SU-DHL-6 (cell line): ENCODE data around the gene ACSS2.

Source experiments
- EZH2phosphoT487 ChIP-seq: fragments of 200-600 bp; sonication (generic), shearing (Covaris generic); conservative IDR thresholded peaks from 2 replicates; pipeline ENCODE4 v1.6.1; 2018; ENCODE audit warnings: mild to moderate bottlenecking, antibody characterized with exemption, low read length, moderate library complexity, mixed read lengths
- TF ChIP-seq, protein P1 (sequence below): fragments of 200-600 bp; sonication (generic); IDR thresholded peaks from one replicate; pipeline ENCODE4 v1.5.1; 2017; ENCODE audit warnings: antibody characterized with exemption, mild to moderate bottlenecking, low read length, moderate library complexity; ENCODE audit not compliant: insufficient read depth, poor library complexity, severe bottlenecking

DNA sequence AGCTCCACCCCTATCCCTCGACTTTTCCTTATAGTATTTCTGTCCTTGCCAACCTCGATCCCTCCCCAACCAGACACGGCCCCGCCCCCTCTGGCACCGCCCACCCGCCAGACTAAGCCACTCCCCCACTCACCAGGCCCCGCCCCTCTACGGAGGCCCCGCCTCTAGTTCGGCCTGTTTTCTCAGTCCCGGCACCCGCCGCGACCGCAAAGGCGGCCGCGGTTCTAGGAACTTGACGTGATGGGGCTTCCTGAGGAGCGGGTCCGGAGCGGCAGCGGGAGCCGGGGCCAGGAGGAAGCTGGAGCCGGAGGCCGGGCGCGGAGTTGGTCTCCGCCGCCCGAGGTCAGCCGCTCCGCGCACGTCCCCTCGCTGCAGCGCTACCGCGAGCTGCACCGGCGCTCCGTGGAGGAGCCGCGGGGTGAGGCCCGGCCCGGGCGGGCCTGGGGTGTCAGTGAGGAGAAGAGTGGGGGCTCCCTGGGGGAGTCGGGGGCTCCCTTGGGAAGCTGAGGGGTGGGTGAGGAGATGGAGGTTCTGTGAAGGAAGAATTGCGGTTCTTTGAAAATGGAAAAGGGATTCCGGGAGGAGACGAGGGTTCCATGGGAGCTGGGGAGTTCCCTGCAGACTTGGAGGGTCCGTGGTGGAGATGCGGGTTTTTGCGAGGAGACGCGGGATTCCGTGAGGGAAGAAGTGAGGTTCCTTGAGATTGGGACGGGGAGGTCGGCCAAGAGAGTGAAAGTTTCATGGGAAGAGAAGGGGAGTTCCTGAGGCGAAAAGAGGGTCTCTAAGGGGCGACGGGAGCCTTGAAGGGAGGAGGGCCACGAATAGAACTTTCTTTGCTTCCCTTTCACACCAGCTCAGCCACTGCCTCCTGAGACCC is at the start of gene ACSS2:
- TF ChIP-seq, protein P1, sequence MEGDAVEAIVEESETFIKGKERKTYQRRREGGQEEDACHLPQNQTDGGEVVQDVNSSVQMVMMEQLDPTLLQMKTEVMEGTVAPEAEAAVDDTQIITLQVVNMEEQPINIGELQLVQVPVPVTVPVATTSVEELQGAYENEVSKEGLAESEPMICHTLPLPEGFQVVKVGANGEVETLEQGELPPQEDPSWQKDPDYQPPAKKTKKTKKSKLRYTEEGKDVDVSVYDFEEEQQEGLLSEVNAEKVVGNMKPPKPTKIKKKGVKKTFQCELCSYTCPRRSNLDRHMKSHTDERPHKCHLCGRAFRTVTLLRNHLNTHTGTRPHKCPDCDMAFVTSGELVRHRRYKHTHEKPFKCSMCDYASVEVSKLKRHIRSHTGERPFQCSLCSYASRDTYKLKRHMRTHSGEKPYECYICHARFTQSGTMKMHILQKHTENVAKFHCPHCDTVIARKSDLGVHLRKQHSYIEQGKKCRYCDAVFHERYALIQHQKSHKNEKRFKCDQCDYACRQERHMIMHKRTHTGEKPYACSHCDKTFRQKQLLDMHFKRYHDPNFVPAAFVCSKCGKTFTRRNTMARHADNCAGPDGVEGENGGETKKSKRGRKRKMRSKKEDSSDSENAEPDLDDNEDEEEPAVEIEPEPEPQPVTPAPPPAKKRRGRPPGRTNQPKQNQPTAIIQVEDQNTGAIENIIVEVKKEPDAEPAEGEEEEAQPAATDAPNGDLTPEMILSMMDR: no peak
- peak; percentile 98 for TF ChIP-seq EZH2phosphoT487
